ENCODE results near the gene SAMD15.

The SAMD15 gene

GRCh38 chr14:77421201-77421600 lies 44.0 kb downstream of the SAMD15 start:
- Histone ChIP-seq H3K27ac (ENCODE audit: low read length) (no peak overlapping the region), H3K4me1 (ENCODE audit: control insufficient read depth in 1 of 2, insufficient read depth in 2 of 2, low read length in 2 of 2) (no peaks in the 10 kb centered on the region), H3K27me3 (ENCODE audit: low read depth, low read length) (no peaks in the 10 kb centered on the region), H3K4me3 (ENCODE audit: low read depth in 1 of 2, low read length in 2 of 2) (no peak overlapping the region), H3K36me3 (ENCODE audit: control insufficient read depth in 1 of 2, insufficient read depth in 2 of 2, low read length in 2 of 2) (peaks cover 27 to 49% of the 10 kb centered on the region in 2 donors), H3K9me3 (ENCODE audit: control insufficient read depth in 1 of 2, low read length in 2 of 2) (peaks cover 0 to 15% of the 10 kb centered on the region in 2 donors)

GRCh38 chr14:77423423-77423822 lies 46.2 kb downstream of the SAMD15 start, which contains the start of gene NOXRED1:
NOXRED1 (minus strand) TSS chr14:77423523; CDS start chr14:77422889, 634 bp downstream.
- Histone ChIP-seq H3K27ac (ENCODE audit: low read length) (no peak within 1 kb of the TSS), H3K36me3 (ENCODE audit: control insufficient read depth in 1 of 2, insufficient read depth in 2 of 2, low read length in 2 of 2) (peaks cover 49 to 71% of the 10 kb centered on the region in 2 donors), H3K27me3 (ENCODE audit: low read depth, low read length) (no peaks in the 10 kb centered on the region), H3K4me1 (ENCODE audit: control insufficient read depth in 1 of 2, insufficient read depth in 2 of 2, low read length in 2 of 2) (no peaks in the 10 kb centered on the region), H3K9me3 (ENCODE audit: control insufficient read depth in 1 of 2, low read length in 2 of 2) (peaks cover 0 to 12% of the 10 kb centered on the region in 2 donors), H3K4me3 (ENCODE audit: low read depth in 1 of 2, low read length in 2 of 2) (no peak within 1 kb of the TSS)

- Histone ChIP-seq H3K4me3 (ENCODE audit: low read depth in 1 of 2, low read length in 2 of 2) (no peak overlapping the region), H3K36me3 (ENCODE audit: control insufficient read depth in 1 of 2, insufficient read depth in 2 of 2, low read length in 2 of 2) (peaks cover 63 to 85% of the 10 kb centered on the region in 2 donors), H3K27ac (ENCODE audit: low read length) (no peak overlapping the region), H3K4me1 (ENCODE audit: control insufficient read depth in 1 of 2, insufficient read depth in 2 of 2, low read length in 2 of 2) (no peaks in the 10 kb centered on the region), H3K27me3 (ENCODE audit: low read depth, low read length) (no peaks in the 10 kb centered on the region), H3K9me3 (ENCODE audit: control insufficient read depth in 1 of 2, low read length in 2 of 2) (peaks cover 0 to 1% of the 10 kb centered on the region in 2 donors)
Measured at GRCh38 chr14:77424862-77425261, 47.7 kb downstream of the SAMD15 start.

- no peaks in the 10 kb centered on the region for H3K4me1 ChIP-seq (ENCODE audit: control insufficient read depth in 1 of 2, insufficient read depth in 2 of 2, low read length in 2 of 2)
- H3K36me3 ChIP-seq (ENCODE audit: control insufficient read depth in 1 of 2, insufficient read depth in 2 of 2, low read length in 2 of 2) = peaks cover 63 to 91% of the 10 kb centered on the region in 2 donors
- H3K27me3 ChIP-seq (ENCODE audit: low read depth, low read length) = no peaks in the 10 kb centered on the region
- no peaks in the 10 kb centered on the region for H3K9me3 ChIP-seq (ENCODE audit: control insufficient read depth in 1 of 2, low read length in 2 of 2)
- H3K27ac ChIP-seq (ENCODE audit: low read length) = no peak overlapping the region
- H3K4me3 ChIP-seq (ENCODE audit: low read depth in 1 of 2, low read length in 2 of 2) = no peak overlapping the region
Measured at GRCh38 chr14:77426396-77426795, 49.2 kb downstream of the SAMD15 start.

GRCh38 chr14:77436042-77436441 lies 58.9 kb downstream of the SAMD15 start:
- Histone ChIP-seq H3K4me3 (ENCODE audit: low read depth in 1 of 2, low read length in 2 of 2) (no peak overlapping the region), H3K4me1 (ENCODE audit: control insufficient read depth in 1 of 2, insufficient read depth in 2 of 2, low read length in 2 of 2) (no peaks in the 10 kb centered on the region), H3K9me3 (ENCODE audit: control insufficient read depth in 1 of 2, low read length in 2 of 2) (no peaks in the 10 kb centered on the region), H3K27ac (ENCODE audit: low read length) (no peak overlapping the region), H3K36me3 (ENCODE audit: control insufficient read depth in 1 of 2, insufficient read depth in 2 of 2, low read length in 2 of 2) (peaks cover 53 to 72% of the 10 kb centered on the region in 2 donors), H3K27me3 (ENCODE audit: low read depth, low read length) (no peaks in the 10 kb centered on the region)

GRCh38 chr14:77438596-77438995 lies 61.4 kb downstream of the SAMD15 start:
- Histone ChIP-seq H3K27ac (ENCODE audit: low read length) (no peak overlapping the region), H3K36me3 (ENCODE audit: control insufficient read depth in 1 of 2, insufficient read depth in 2 of 2, low read length in 2 of 2) (peaks cover 71 to 85% of the 10 kb centered on the region in 2 donors), H3K4me1 (ENCODE audit: control insufficient read depth in 1 of 2, insufficient read depth in 2 of 2, low read length in 2 of 2) (no peaks in the 10 kb centered on the region)

GRCh38 chr14:77439861-77440260 lies 62.7 kb downstream of the SAMD15 start:
- no peaks in the 10 kb centered on the region for H3K9me3 ChIP-seq (ENCODE audit: control insufficient read depth in 1 of 2, low read length in 2 of 2)
- no peaks in the 10 kb centered on the region for H3K4me1 ChIP-seq (ENCODE audit: control insufficient read depth in 1 of 2, insufficient read depth in 2 of 2, low read length in 2 of 2)
- H3K36me3 ChIP-seq (ENCODE audit: control insufficient read depth in 1 of 2, insufficient read depth in 2 of 2, low read length in 2 of 2) = peaks cover 67 to 80% of the 10 kb centered on the region in 2 donors
- H3K27me3 ChIP-seq (ENCODE audit: low read depth, low read length) = no peaks in the 10 kb centered on the region
- H3K4me3 ChIP-seq (ENCODE audit: low read depth in 1 of 2, low read length in 2 of 2) = no peak overlapping the region
- H3K27ac ChIP-seq (ENCODE audit: low read length) = no peak overlapping the region

More at GRCh38 chr14:77438596-77438995, 61.4 kb downstream of the SAMD15 start:
- Histone ChIP-seq H3K27me3 (ENCODE audit: low read depth, low read length) (no peaks in the 10 kb centered on the region), H3K9me3 (ENCODE audit: control insufficient read depth in 1 of 2, low read length in 2 of 2) (no peaks in the 10 kb centered on the region), H3K4me3 (ENCODE audit: low read depth in 1 of 2, low read length in 2 of 2) (no peak overlapping the region)

Measured in muscle layer of duodenum (tissue), 2 donors.